ENCODE measurements around the gene STX19. TPM values are rescaled to one million over a fixed set of nuclear protein-coding genes. Genes with fewer than 3 reads are reported as not detected.

Gene STX19, protein sequence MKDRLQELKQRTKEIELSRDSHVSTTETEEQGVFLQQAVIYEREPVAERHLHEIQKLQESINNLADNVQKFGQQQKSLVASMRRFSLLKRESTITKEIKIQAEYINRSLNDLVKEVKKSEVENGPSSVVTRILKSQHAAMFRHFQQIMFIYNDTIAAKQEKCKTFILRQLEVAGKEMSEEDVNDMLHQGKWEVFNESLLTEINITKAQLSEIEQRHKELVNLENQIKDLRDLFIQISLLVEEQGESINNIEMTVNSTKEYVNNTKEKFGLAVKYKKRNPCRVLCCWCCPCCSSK
- total RNA-seq = not detected
- long read RNA-seq = 0 reads

DNA sequence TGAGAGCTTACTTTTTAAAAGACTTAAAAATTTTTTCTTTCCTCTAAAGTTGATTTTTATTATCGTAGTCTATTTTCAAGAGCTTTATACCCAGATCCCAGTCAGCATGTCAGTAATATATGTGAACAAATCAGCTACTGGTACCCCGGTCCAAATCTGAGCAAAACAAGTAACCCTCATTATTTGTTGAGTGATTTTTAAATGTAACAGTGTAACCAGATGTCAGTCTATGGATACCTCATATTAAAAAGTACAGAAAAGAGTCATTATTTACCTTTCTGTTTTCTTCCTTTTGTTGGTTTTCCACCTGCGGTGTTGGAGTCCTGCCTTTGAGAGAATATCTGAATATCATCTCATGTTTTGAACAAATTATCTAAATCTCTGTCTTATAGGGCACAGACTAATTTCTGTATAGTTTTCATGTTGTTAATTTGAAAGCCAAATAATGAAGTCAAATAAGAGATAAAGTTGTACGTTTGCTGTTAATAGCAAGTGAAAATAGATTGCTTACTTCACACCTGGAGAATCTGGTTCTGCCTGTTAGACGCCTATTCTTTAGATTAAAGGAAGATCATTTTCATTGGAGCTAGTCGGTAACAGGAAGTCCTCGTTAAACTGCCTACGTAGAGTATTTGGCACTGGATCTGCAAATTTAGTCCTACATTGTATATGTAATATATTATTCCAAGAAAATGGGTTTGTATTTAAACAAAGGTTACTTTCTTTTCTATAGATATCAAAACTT lies at the start of gene STX19:
STX19 (minus strand) TSS at position 505 of the 745 bp plus-strand sequence. CDS start 13,328 bp downstream, outside the sequence.
- no peak for DNase-seq (ENCODE audit: low spot score)
- intact Hi-C loops (cut with DNase I) = no loop called here

- intact Hi-C loops (cut with DNase I) = no loop called here
- DNase-seq (ENCODE audit: low spot score) = no peak
These were observed 47.7 kb upstream of the STX19 start for GRCh38 chr3:94076055-94076454.

DNA sequence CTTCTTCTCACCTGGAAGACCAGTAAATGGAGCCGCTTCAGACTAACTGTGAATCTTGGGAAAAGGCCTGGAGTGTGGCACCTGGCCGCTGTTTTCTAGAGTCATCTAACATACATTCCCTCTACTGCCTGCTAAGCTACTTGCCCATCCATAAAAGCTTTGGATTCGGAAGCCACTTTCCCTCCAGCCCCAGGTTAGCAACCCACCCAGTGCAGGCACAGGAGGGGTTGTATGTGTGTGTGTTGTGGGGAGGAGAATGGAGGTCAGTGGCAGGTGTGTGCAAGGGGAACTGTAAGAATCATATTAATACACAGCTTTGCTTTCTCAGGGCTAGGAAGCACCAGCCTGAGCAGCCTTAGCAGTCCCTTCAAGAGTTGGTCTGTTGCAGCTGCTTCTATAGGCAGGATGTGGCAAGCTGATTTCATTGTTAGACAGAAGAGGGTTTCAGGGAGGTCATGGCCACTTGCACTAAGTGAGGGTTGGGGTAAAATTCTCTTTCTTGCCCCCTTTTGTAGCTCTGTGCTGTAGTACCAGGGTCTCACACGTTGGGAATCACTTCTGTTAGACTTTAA lies 43.4 kb upstream of the STX19 start:
- DNase-seq (ENCODE audit: low spot score) = no peak
- intact Hi-C loops (cut with DNase I) = no loop called here

DNA sequence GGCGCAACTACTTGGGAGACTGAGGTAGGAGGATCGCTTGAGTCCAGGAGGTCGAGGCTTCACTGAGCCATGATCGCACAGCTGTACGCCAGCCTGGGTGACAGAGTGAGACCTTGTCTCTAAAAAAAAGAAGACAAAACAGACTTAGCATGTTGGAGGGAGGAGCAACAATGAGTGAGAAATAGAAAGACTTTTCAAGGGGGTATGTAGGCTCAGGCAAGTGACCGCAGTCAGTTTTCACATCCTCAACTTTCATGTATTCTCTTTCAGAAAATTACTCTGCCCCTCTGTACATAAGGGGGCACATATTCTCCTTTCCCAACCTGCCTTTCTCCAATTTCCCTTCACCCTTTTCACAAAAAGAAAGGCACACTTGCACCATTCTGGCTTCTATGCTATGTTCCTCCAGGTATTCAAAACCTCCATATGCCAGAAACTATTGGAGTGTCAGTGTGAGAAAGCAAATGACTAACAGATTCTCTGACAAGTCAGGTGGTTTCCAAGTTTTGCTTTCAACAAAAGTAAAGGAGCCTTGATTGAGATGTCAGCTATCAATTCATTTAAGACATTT lies 42.0 kb upstream of the STX19 start:
- intact Hi-C loops (cut with DNase I) = no loop called here
- no peak for DNase-seq (ENCODE audit: low spot score)

GRCh38 chr3:94069194-94069813 lies 40.9 kb upstream of the STX19 start:
- DNase-seq (ENCODE audit: low spot score) = no peak
- intact Hi-C loops (cut with DNase I) = loop anchor here (1.0 to 10.0 kb wide), 3 partner anchors 65 to 163 kb away; partner anchors contain the start of gene PROS1

DNA sequence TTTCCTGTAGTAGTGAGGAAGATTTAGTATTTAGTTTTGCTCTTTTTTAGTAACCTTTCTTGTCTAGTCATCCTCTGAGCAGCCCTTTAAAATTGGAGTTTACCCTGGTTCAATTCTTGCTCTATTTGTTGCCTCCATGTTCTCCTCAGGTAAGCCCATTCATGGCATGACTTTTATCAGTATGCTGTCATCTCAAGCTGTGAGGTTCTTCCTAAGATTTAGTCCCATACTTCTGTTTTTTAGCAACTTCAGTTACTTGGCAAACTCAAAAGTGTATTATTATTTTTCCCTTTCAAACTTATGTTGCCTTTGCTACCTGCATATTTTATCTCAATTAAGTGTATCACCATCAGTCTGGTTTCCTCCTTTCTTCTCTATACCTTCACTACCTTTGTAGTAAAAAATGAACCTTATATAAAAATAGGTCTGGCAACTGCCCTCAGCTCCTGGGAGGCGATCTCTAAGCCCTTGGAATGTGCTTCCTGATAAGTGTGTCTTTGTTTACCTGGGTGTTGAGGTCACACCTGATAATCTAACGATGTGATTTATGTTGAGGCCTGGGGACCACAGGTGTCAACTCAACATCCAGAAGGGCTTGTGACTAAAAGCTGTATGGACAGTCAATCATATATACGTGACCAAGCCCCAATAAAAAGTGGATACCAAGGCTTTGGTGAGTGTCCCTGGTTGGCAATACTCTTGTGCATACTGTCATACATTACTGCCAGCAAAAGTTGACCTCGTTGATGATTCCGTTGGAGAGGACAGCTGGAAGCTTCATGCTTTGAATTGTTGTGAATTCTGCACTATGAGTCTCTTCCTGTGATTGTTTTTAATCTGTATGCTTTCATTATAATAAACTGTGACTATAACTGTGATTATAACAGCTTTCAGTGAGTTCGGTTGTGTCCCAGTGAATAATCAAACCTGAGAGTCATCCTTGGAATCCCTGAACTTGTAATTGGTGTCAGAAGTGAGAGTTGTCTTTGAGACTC lies 38.4 kb upstream of the STX19 start:
- intact Hi-C loops (cut with DNase I) = loop anchor here (10.0 kb wide), 1 partner anchor 92 kb away; the partner anchor contains the start of gene PROS1
- DNase-seq (ENCODE audit: low spot score) = no peak

- DNase-seq (ENCODE audit: low spot score) = no peak
- intact Hi-C loops (cut with DNase I) = loop anchor here (10.0 kb wide), 1 partner anchor 91 kb away; the partner anchor contains the start of gene PROS1
These were observed 37.6 kb upstream of the STX19 start for GRCh38 chr3:94065819-94066480.

GRCh38 chr3:94065122-94065521 lies 36.7 kb upstream of the STX19 start:
- intact Hi-C loops (cut with DNase I) = loop anchor here (10.0 kb wide), 1 partner anchor 90 kb away; the partner anchor contains the start of gene PROS1

GRCh38 chr3:94064243-94064860 lies 36.0 kb upstream of the STX19 start:
- intact Hi-C loops (cut with DNase I) = loop anchor here (10.0 kb wide), 1 partner anchor 90 kb away; the partner anchor contains the start of gene PROS1
- no peak for DNase-seq (ENCODE audit: low spot score)

More at GRCh38 chr3:94065122-94065521, 36.7 kb upstream of the STX19 start:
- no peak for DNase-seq (ENCODE audit: low spot score)

DNA sequence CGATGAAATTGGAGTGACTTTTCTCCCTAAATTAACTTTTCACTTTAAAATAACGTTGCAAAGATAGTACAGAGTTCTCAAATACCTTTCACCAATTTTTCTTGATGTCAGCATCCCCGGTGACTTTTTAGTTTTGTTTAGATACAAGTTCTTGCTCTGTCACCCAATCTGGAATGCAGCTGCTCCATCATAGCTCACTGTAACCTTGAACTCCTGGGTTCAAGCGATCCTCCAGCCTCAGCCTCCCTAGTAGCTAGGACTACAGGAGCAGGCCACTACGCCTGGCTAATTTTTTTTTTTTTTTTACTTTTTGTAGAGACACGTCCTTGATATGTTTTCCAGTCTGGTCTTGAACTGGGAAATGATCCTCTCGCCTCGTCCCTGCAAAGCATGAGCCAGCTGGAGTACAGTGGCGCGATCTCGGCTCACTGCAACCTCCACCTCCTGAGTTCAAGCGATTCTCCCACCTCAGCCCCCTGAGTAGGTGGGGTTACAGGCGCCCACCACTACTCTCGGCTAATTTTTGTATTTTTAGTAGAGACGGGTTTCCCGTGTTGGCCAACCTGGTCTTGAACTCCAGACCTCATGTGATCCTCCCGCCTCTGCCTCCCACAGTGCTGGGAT lies 35.2 kb upstream of the STX19 start:
- intact Hi-C loops (cut with DNase I) = loop anchor here (10.0 kb wide), 1 partner anchor 89 kb away; the partner anchor contains the start of gene PROS1
- no peak for DNase-seq (ENCODE audit: low spot score)

DNA sequence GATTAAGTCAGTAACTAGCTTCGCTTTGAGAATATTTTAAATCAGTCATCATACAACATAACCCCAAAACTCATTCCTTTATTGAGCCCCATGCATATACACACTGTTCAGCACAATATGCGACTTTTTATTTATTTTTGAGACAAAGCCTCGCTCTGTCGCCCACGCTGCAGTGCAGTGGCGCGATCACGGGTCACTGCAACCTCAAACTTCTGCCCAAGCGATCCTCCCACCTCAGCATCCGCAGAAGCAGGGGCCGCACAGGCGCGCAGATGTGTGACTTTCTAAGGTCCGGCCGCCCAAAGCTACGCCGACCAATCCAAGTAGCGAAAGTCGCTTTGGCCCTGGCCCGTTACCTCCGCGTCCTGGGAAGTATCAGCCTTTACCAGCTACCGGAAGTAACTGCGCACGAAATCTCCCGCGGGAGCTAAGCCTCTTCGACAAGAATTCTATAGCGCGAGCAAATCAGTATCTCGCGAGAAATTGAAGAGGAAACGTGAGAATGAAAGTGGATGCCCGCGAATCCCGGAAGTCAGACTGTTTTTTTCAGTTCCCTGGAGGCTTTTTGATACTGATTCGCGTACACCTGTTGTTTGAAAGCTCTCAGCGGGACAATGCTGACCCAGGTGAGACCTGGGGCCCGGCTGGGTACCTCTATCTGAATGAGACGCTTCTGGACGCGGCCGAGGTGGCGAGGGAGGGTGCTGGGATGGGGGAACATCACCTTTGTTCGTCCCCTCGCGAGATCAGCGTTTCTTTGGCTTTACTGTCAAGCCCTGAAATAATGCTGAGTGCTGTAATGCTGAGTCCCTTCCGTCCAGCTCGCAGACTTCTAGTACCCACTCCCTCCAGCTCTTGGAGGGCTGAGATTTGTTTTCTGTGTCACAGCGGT lies 34.4 kb upstream of the STX19 start, which contains the start of the genes DHFR2 and NSUN3:
DHFR2 (minus strand) TSS at position 404 of the 892 bp plus-strand sequence. CDS start 1,405 bp downstream, outside the sequence.
NSUN3 (plus strand) TSS at position 549 of the 892 bp plus-strand sequence; CDS start at position 615, 66 bp downstream.
- intact Hi-C loops (cut with DNase I) = loop anchor here (10.0 kb wide), 1 partner anchor 88 kb away; the partner anchor contains the start of gene PROS1
- DNase-seq (ENCODE audit: low spot score) = peak; percentile 93

GRCh38 chr3:94061297-94061696 lies 32.9 kb upstream of the STX19 start:
- intact Hi-C loops (cut with DNase I) = loop anchor here (10.0 kb wide), 1 partner anchor 86 kb away; the partner anchor contains the start of gene PROS1
- DNase-seq (ENCODE audit: low spot score) = no peak

DNA sequence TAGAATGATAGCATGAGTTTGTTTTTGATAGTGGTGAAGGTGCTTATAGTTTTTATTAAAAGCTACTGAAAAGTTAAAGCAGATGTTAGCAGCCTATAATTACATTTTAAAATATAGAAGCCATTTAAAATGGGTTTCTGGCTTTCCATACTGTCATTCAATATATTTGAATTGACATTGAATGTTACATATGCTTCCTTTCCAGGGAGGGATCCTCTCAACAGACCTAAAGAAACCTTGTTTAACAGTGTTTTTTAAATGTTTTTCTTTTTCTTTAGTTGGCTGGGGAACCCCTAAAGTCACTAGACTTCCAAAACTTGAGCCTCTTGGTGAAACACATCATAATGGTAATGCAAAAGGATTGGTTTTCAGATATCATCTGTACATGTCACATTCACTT lies 22.1 kb upstream of the STX19 start:
- intact Hi-C loops (cut with DNase I) = no loop called here
- no peak for DNase-seq (ENCODE audit: low spot score)

DNA sequence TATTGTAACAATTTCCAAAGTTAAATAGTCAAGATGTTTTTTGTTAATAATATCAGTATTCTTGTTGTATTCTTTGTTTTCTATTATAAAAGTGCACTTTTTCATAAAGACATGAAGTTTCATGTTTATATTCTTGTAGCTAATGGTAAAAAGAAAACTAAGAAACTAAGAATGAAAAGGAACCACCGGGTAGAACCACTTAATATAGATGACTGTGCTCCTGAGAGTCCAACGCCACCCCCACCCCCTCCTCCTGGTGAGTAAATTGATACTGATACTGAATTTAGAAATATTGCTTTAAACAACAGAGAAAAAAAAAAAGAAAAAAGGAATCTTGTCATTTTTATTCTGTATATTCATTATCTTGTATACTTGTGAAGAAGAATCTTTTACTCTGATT lies 20.9 kb upstream of the STX19 start:
- intact Hi-C loops (cut with DNase I) = no loop called here
- no peak for DNase-seq (ENCODE audit: low spot score)

GRCh38 chr3:94046533-94046932 lies 18.1 kb upstream of the STX19 start:
- no peak for DNase-seq (ENCODE audit: low spot score)
- intact Hi-C loops (cut with DNase I) = no loop called here

Data from cardiac septum (tissue), 1 donor.